ENCODE data around the gene RPS28. TPM values are rescaled to one million over a fixed set of nuclear protein-coding genes. Genes with fewer than 3 reads are reported as not detected.

RPS28 gene
- total RNA-seq, 1 experiment from 2014 or later: 2,594 TPM

GRCh38 chr19:8361921-8362793 is 40.9 kb downstream of the RPS28 start:
- Histone ChIP-seq H3K79me2 (ENCODE audit: low read length) (no peaks in the 10 kb centered on the region), H3K36me3 (ENCODE audit: low read depth, low read length) (no peaks in the 10 kb centered on the region), H3K27me3 (ENCODE audit: low read length) (no peaks in the 10 kb centered on the region), H3K9me2 (replicated peaks; ENCODE audit: low read length) (no peaks in the 10 kb centered on the region), H3K4me2 (ENCODE audit: low read length) (peak overlapping the region; percentile 75), H3K4me1 (ENCODE audit: insufficient read depth, low read length) (peaks cover 28% of the 10 kb centered on the region), H3K9ac (ENCODE audit: low read length) (peak overlapping the region; percentile 8; the same call in 1 of the 2 replicates), H2AFZ (ENCODE audit: low read length) (peak overlapping the region; percentile 78), H3K4me3 (ENCODE audit: low read length) (0 out of 2 replicates have a peak overlapping the region, but pooled peaks have one; percentile 3), H3F3A (ENCODE audit: low read length, unreplicated experiment) (no peaks in the 10 kb centered on the region), H4K20me1 (ENCODE audit: low read length) (no peaks in the 10 kb centered on the region), H3K27ac (ENCODE audit: low read length) (peak overlapping the region; percentile 69), H3K9me3 (ENCODE audit: low read length) (no peaks in the 10 kb centered on the region)
- ATAC-seq (peak; percentile 76), DNase-seq (peak; percentile 100)
- TF ChIP-seq CTCF (conservative IDR thresholded peaks at IDR 0.05; ENCODE audit: low read depth, low read length) (no peak), EZH2phosphoT487 (IDR thresholded peaks at IDR 0.05; ENCODE audit: borderline replicate concordance, low read length) (no peak), EZH2 (IDR thresholded peaks at IDR 0.05; ENCODE audit: low read length, unreplicated experiment) (no peak)
- POLR2A ChIA-PET (ENCODE audit: unreplicated experiment): no interaction called here
- intact Hi-C loops (cut with micrococcal nuclease): loop anchor here (1.0 kb wide), 1 partner anchor 28 kb away; the partner anchor contains the start of gene RAB11B
- CTCF ChIA-PET: interaction anchor here (0.5 to 0.9 kb wide), 3 partner anchors 9 to 219 kb away, joined by 3 to 9 read pairs (median 7); no protein-coding TSS in a partner anchor
- BruUV-seq (replicated peaks): no TSS peak

- intact Hi-C loops (cut with micrococcal nuclease): no loop called here
- H3K9ac ChIP-seq (ENCODE audit: low read length): peak within 1 kb of the TSS; percentile 59
- peak within 1 kb of the TSS; percentile 79 for H2AFZ ChIP-seq (ENCODE audit: low read length)
- H3F3A ChIP-seq (ENCODE audit: low read length, unreplicated experiment): no peaks in the 10 kb centered on the region
- POLR2A ChIA-PET (ENCODE audit: unreplicated experiment): interaction anchor here (0.7 kb wide), 1 partner anchor 48 kb away, joined by 15 read pairs; no protein-coding TSS in a partner anchor
- DNase-seq (peak; percentile 79), ATAC-seq (peak; percentile 52)
- H3K27me3 ChIP-seq (ENCODE audit: low read length): no peaks in the 10 kb centered on the region
- H3K4me3 ChIP-seq (ENCODE audit: low read length): peak within 1 kb of the TSS; percentile 84
- H3K4me1 ChIP-seq (ENCODE audit: insufficient read depth, low read length): peaks cover 40% of the 10 kb centered on the region
- H3K9me3 ChIP-seq (ENCODE audit: low read length): no peaks in the 10 kb centered on the region
- peak within 1 kb of the TSS; percentile 100 for H3K4me2 ChIP-seq (ENCODE audit: low read length)
- TSS peak; percentile 64 for BruUV-seq (replicated peaks)
- H3K9me2 ChIP-seq (replicated peaks; ENCODE audit: low read length): no peaks in the 10 kb centered on the region
- CTCF ChIA-PET: no interaction called here
- H3K79me2 ChIP-seq (ENCODE audit: low read length): no peaks in the 10 kb centered on the region
- H4K20me1 ChIP-seq (ENCODE audit: low read length): no peaks in the 10 kb centered on the region
- no peak for TF ChIP-seq EZH2phosphoT487 (IDR thresholded peaks at IDR 0.05; ENCODE audit: borderline replicate concordance, low read length)
- TF ChIP-seq CTCF (conservative IDR thresholded peaks at IDR 0.05; ENCODE audit: low read depth, low read length): peak; percentile 44
- no peak for TF ChIP-seq EZH2 (IDR thresholded peaks at IDR 0.05; ENCODE audit: low read length, unreplicated experiment)
- H3K36me3 ChIP-seq (ENCODE audit: low read depth, low read length): no peaks in the 10 kb centered on the region
- H3K27ac ChIP-seq (ENCODE audit: low read length): peak within 1 kb of the TSS; percentile 35
These were observed 42.8 kb downstream of the RPS28 start, which contains the start of gene ANGPTL4 for GRCh38 chr19:8363803-8364771. Gene ANGPTL4 (plus strand): TSS chr19:8364155. CDS start chr19:8364322, 167 bp downstream.

All from PC-3 (cell line).